H1 (cell line): ENCODE measurements around the gene ACMSD. TPM values are rescaled to one million over a fixed set of nuclear protein-coding genes. Genes with fewer than 3 reads are reported as not detected.

Experiments used
- EGR1 ChIP-seq: IDR thresholded peaks from 2 replicates; pipeline ENCODE4 v1.6.1; 2011; ENCODE audit warnings: low read depth, low read length, borderline replicate concordance
- polyA plus RNA-seq, 7 experiments: library from polyadenylated mRNA; depleted of rRNA in 3 of 7; stranded (reverse) in 5 of 7; unstranded in 2 of 7; fragments of >200 nt in 5 of 7; fragments of 200-250 nt in 2 of 7; gene quantifications; 1 replicate in 5 of 7; 2 replicates in 1 of 7; 4 replicates in 1 of 7; pipeline versions ENCODE4 v1.2.1 to v1.2.3, GENCODE V29; 2011 to 2013; ENCODE audit warnings: missing spikeins in 2 of 7, mixed read lengths in 2 of 7
- total RNA-seq: library from RNA; stranded (reverse); fragmentation: NEBNext Ultra II Directional; extraction: Animal tissue kit (Norgen Biotek cat#: 25700); gene quantifications from 2 replicates; pipeline ENCODE4 v1.2.1, GENCODE V29; 2021

Gene ACMSD
- total and polyA plus RNA-seq, 2 of the 8 experiments (the other 6 are each of a cell fraction or from before 2014, with no cell fraction given), result not detected

DNA sequence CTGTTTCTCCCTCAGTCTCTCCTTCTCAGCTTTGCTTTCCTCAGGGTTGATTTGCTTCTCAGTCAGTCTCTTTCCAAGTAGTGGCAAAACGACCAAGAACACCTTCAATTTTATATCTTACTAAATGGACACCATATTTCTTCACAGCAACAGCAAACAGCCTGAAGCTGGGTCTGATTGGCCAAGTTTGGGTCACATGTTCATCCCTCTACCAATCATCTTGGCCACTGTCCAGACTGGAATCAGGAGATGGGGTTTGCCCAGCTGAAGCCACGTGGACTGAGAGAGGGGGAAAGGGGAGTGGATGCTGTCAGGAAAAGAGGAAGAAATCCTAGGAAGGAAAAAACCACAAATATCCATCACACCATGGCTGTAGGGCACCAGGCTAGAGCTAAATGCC, 42.0 kb upstream of the ACMSD start (continued):
- TF ChIP-seq EGR1, result no peak
- TF ChIP-seq, all 59 proteins: peak for 0
